Gastroesophageal sphincter (tissue), 4 donors: ENCODE measurements around the gene PA2G4. TPM values are rescaled to one million over a fixed set of nuclear protein-coding genes. Genes with fewer than 3 reads are reported as not detected.
A peak's percentile ranks its signal among the peaks of the same experiment; 100 is the strongest.

Experiments used
- ATAC-seq: fragments of 150-250 bp; one replicate; pipeline ENCODE4 v1.9.1; 2016; ENCODE audit warnings: mild to moderate bottlenecking, moderate library complexity
- H3K27ac ChIP-seq, 4 donors: fragments of 200-600 bp; sonication (generic) in 3 of 4; 1 replicate in 3 of 4; 2 replicates in 1 of 4; pipeline ENCODE4 v1.5.1; 2016 to 2019
- H3K27me3 ChIP-seq: fragments of 200-600 bp; sonication (generic); one replicate; pipeline ENCODE4 v1.5.1; 2019
- H3K36me3 ChIP-seq, 2 donors: fragments of 200-600 bp; sonication (generic); one replicate each; pipeline ENCODE4 v1.5.1; 2019; ENCODE audit warnings: control low read depth in 1 of 2
- H3K4me1 ChIP-seq, 3 donors: fragments of 200-600 bp; sonication (generic); 1 replicate in 2 of 3; 2 replicates in 1 of 3; pipeline ENCODE4 v1.5.1; 2016 to 2019; ENCODE audit warnings: control low read depth in 2 of 3
- H3K4me3 ChIP-seq, 2 donors: fragments of 200-600 bp; sonication (generic); one replicate each; pipeline ENCODE4 v1.5.1; 2019; ENCODE audit warnings: mild to moderate bottlenecking in 1 of 2, moderate library complexity in 1 of 2
- H3K9me3 ChIP-seq, 3 donors: fragments of 200-600 bp; sonication (generic); one replicate each; pipeline ENCODE4 v1.5.1; 2017 to 2019; ENCODE audit warnings: control low read depth in 2 of 3
- CTCF ChIP-seq, 4 experiments: fragments of 200-600 bp in 2 of 4; fragments of 450-650 bp in 2 of 4; sonication (generic) in 1 of 4; IDR thresholded peaks; one replicate each; pipeline ENCODE4 v1.5.1; 2017 to 2019; ENCODE audit warnings: antibody characterized with exemption in 4 of 4, mild to moderate bottlenecking in 2 of 4, moderate library complexity in 2 of 4
- EP300 ChIP-seq: sonication (generic); formaldehyde crosslinking; IDR thresholded peaks from one replicate; pipeline ENCODE4 v1.6.1; 2017; ENCODE audit warnings: antibody characterized with exemption, mild to moderate bottlenecking
- POLR2A ChIP-seq, 2 donors: fragments of 450-650 bp; IDR thresholded peaks; one replicate each; pipeline ENCODE4 v1.6.1; 2017; ENCODE audit warnings: antibody characterized with exemption in 2 of 2, mild to moderate bottlenecking in 2 of 2, moderate library complexity in 1 of 2
- POLR2AphosphoS5 ChIP-seq: sonication (generic); formaldehyde crosslinking; IDR thresholded peaks from one replicate; pipeline ENCODE4 v1.6.1; 2017; ENCODE audit warnings: antibody characterized with exemption
- WGBS, 2 donors: methylation state at CpG; one replicate each; pipeline ENCODE4 v1.1.5; 2018; ENCODE audit warnings: low coverage in 1 of 2; 5-methylcytosine and 5-hydroxymethylcytosine counted together
- total RNA-seq, 4 donors: library from RNA; depleted of rRNA; stranded (reverse); fragments of >200 nt; gene quantifications; one replicate each; pipeline ENCODE4 v1.1.0, GENCODE V29; 2016

PA2G4 gene
- total RNA-seq, 4 donors from 2014 or later: 99.4 to 115 (median 110) TPM

- Histone ChIP-seq H3K27ac (peak overlapping the region in 3 of 4 donors; percentile 95 to 99 (median 97)), H3K4me1 (peaks cover 18 to 95% (median 31%) of the 10 kb centered on the region in 3 donors)
- 40 to 44% methylated on average over 2 of the region's 2 CpGs for WGBS, 2 donors
Observed at GRCh38 chr12:56122637-56123036, 18.3 kb downstream of the PA2G4 start.

GRCh38 chr12:56124133-56124532 is 19.8 kb downstream of the PA2G4 start:
- TF ChIP-seq POLR2AphosphoS5 (no peak), CTCF (IDR thresholded peaks at IDR 0.05) (no peak), EP300 (no peak), POLR2A (IDR thresholded peaks at IDR 0.05) (no peak)
- Histone ChIP-seq H3K4me1 (peaks cover 14 to 84% (median 25%) of the 10 kb centered on the region in 3 donors), H3K9me3 (no peaks in the 10 kb centered on the region), H3K27ac (peak overlapping the region in 3 of 4 donors; percentile 59 to 97 (median 95)), H3K36me3 (peaks cover 3 to 28% of the 10 kb centered on the region in 2 donors), H3K27me3 (no peaks in the 10 kb centered on the region), H3K4me3 (no peak overlapping the region)
- WGBS, 2 donors: 60 to 79% methylated on average over 4 of the region's 4 CpGs
- ATAC-seq: no peak

More at GRCh38 chr12:56122637-56123036, 18.3 kb downstream of the PA2G4 start:
- no peak for TF ChIP-seq POLR2AphosphoS5
- TF ChIP-seq CTCF (IDR thresholded peaks at IDR 0.05): no peak
- no peak for TF ChIP-seq EP300
- TF ChIP-seq POLR2A (IDR thresholded peaks at IDR 0.05): no peak
- no peak for ATAC-seq
- Histone ChIP-seq H3K9me3 (no peaks in the 10 kb centered on the region), H3K4me3 (no peak overlapping the region), H3K27me3 (no peaks in the 10 kb centered on the region), H3K36me3 (peaks cover 3 to 28% of the 10 kb centered on the region in 2 donors)

GRCh38 chr12:56126732-56127239 is 22.4 kb downstream of the PA2G4 start:
- no peak for ATAC-seq
- Histone ChIP-seq H3K27me3 (no peaks in the 10 kb centered on the region), H3K36me3 (peaks cover 0 to 28% of the 10 kb centered on the region in 2 donors), H3K4me1 (peaks cover 7 to 75% (median 19%) of the 10 kb centered on the region in 3 donors), H3K27ac (peak overlapping the region; percentile 87 to 99 (median 93)), H3K9me3 (no peaks in the 10 kb centered on the region), H3K4me3 (peak overlapping the region in 1 of 2 donors; percentile 93)
- WGBS, 2 donors: 29 to 39% methylated on average over 3 of the region's 3 CpGs
- TF ChIP-seq CTCF (IDR thresholded peaks at IDR 0.05) (no peak), POLR2AphosphoS5 (no peak), EP300 (no peak), POLR2A (IDR thresholded peaks at IDR 0.05) (no peak)

- Histone ChIP-seq H3K27me3 (no peaks in the 10 kb centered on the region), H3K36me3 (peaks cover 0 to 30% of the 10 kb centered on the region in 2 donors), H3K27ac (peak overlapping the region; percentile 87 to 99 (median 93)), H3K4me1 (peaks cover 7 to 68% (median 14%) of the 10 kb centered on the region in 3 donors), H3K9me3 (no peaks in the 10 kb centered on the region), H3K4me3 (peak overlapping the region; percentile 28 to 93)
- ATAC-seq: no peak
- TF ChIP-seq POLR2A (IDR thresholded peaks at IDR 0.05) (no peak), EP300 (no peak), CTCF (IDR thresholded peaks at IDR 0.05) (peak in 1 of 4 experiments; percentile 18), POLR2AphosphoS5 (no peak)
- WGBS, 2 donors: 0% methylated on average over 8 of the region's 8 CpGs
Observed at GRCh38 chr12:56127485-56127887, 23.1 kb downstream of the PA2G4 start.
